ENCODE measurements around the gene GPRIN1.

DNA sequence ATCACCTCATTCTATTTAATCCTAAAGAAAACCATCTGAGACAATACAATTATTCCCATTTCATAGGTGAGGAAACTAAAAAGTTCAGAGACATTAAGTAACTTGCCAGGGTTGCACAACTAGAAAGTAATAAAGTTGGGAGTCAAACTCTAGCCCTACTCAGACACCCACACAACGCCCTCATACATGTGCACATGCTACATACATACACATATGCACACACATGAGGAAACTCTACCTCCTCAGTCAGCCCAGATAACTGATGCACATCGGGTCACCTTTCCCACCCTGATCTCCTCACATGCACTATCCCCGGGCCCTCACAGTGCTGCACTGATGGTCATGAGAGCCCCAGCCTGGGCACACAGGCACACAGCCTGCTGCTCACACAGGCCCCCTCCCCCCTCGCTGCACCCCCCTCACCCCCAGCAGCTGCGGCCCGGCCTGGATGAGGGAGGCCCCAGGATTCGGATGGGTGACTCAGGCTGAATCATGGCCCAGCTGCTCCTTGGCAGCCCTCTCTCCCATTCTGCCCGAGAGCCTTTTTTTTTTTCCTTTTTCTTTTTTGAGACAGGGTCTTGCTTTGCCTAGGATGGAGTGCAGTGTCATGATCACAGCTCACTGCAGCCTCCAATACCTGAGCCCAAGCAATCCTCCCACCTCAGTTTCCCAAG is 5.0 kb upstream of the GPRIN1 start:
- TF ChIP-seq, protein P1, sequence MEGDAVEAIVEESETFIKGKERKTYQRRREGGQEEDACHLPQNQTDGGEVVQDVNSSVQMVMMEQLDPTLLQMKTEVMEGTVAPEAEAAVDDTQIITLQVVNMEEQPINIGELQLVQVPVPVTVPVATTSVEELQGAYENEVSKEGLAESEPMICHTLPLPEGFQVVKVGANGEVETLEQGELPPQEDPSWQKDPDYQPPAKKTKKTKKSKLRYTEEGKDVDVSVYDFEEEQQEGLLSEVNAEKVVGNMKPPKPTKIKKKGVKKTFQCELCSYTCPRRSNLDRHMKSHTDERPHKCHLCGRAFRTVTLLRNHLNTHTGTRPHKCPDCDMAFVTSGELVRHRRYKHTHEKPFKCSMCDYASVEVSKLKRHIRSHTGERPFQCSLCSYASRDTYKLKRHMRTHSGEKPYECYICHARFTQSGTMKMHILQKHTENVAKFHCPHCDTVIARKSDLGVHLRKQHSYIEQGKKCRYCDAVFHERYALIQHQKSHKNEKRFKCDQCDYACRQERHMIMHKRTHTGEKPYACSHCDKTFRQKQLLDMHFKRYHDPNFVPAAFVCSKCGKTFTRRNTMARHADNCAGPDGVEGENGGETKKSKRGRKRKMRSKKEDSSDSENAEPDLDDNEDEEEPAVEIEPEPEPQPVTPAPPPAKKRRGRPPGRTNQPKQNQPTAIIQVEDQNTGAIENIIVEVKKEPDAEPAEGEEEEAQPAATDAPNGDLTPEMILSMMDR (conservative IDR thresholded peaks at IDR 0.05 in 1 of 2, IDR thresholded peaks at IDR 0.05 in 1 of 2; ENCODE audit: low read depth in 1 of 2, low read length in 2 of 2): no peak
- no peak for TF ChIP-seq EZH2 (IDR thresholded peaks at IDR 0.05; ENCODE audit: low read length, missing control alignments)

Data from fibroblast of lung (primary cell).